Activated T-cell treated with anti-CD3 and anti-CD28 coated beads, Interleukin-2, amount 50 U/mL, for 72 hours (primary cell): Measurements from ENCODE around the gene GBP1. TPM values are rescaled to one million over a fixed set of nuclear protein-coding genes. Genes with fewer than 3 reads are reported as not detected.
"Not testable (repeated sequence)": the region's sequence is repeated elsewhere in the genome, so short reads cannot be mapped to it uniquely, and the experiment has no call there.

Source experiments
- ATAC-seq, 2 donors: fragments of 150-1000 bp; cut with Tn5 transposase; replicated peaks in 1 of 2; 2 replicates each; pipeline ENCODE4 v1.10.0; 2021; ENCODE audit warnings: moderate library complexity in 2 of 2, mild to moderate bottlenecking in 1 of 2
- DNase-seq, 2 donors: peaks; one replicate each; pipeline ENCODE4 v3.0.0; 2021 to 2022; ENCODE audit warnings: mixed read lengths in 1 of 2
- H3K27ac Mint-ChIP-seq: one replicate; pipeline ENCODE4 v1.8.0; 2022; ENCODE audit warnings: mild to moderate bottlenecking, moderate library complexity, mixed read lengths
- H3K27me3 Mint-ChIP-seq: one replicate; pipeline ENCODE4 v1.8.0; 2022; ENCODE audit warnings: low read depth, mixed read lengths
- H3K36me3 Mint-ChIP-seq, 2 donors: one replicate each; pipeline ENCODE4 v1.8.0; 2022; ENCODE audit warnings: mixed read lengths in 2 of 2, mild to moderate bottlenecking in 1 of 2; ENCODE audit not compliant: insufficient read depth in 2 of 2
- H3K4me1 Mint-ChIP-seq: one replicate; pipeline ENCODE4 v1.8.0; 2022; ENCODE audit warnings: low read depth, mixed read lengths
- H3K4me3 Mint-ChIP-seq, 2 donors: one replicate each; pipeline ENCODE4 v1.8.0; 2022; ENCODE audit warnings: mild to moderate bottlenecking in 2 of 2, mixed read lengths in 2 of 2, moderate library complexity in 2 of 2
- H3K9me3 Mint-ChIP-seq, 2 donors: one replicate each; pipeline ENCODE4 v1.8.0; 2022; ENCODE audit warnings: mixed read lengths in 2 of 2
- total RNA-seq, 2 donors: library from RNA; stranded (reverse); gene quantifications; one replicate each; pipeline ENCODE4 v1.2.3, GENCODE V29; 2022

GBP1 gene
- total RNA-seq, 2 donors from 2014 or later, result 44.9 to 58.9 TPM

DNA sequence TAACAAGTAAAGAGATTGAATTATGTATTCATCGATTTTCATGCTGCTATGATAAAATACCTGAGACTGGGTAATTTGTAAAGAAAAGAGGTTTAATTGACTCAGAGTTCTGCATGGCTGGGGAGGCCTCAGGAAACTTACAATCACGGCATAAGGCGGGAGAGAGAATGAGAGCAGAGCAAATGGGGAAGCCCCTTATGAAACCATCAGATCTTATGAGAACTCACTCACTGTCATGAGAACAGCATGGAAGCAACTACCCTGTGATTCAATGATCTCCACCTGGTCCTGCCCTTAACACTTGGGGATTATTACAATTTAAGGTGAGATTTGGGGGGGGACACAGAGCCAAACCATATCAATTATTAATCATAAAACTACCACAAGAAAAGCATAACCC is 39.1 kb downstream of the GBP1 start:
- Mint-ChIP-seq H3K27ac (no peak overlapping the region), H3K4me1 (peaks cover 48% of the 10 kb centered on the region), H3K9me3 (peaks cover 4 to 9% of the 10 kb centered on the region in 2 donors), H3K27me3 (peaks cover 8% of the 10 kb centered on the region), H3K4me3 (no peak overlapping the region), H3K36me3 (peaks cover 18 to 27% of the 10 kb centered on the region in 2 donors)
- DNase-seq (no peak), ATAC-seq (no peak)

DNA sequence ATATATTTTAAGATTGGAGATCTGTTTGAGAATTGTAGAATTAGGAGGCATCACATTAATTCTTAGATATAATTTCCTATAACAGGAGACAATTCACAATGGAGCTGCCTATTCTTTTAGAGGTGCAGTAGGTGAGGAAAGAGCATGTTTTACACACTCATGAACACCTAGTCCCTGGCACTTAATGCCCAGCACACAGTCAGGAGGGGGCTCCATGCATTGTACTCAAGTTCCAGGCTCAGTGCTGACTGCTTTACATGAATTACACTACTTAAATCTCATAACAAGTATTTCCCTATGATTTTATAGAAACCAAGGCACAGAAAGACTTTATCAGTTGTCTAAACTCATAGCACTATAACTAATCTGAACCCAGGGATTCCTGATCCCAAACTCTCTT is 42.0 kb downstream of the GBP1 start:
- Mint-ChIP-seq H3K27ac (peak overlapping the region; percentile 98), H3K9me3 (peaks cover 4 to 7% of the 10 kb centered on the region in 2 donors), H3K27me3 (no peaks in the 10 kb centered on the region), H3K4me1 (peaks cover 58% of the 10 kb centered on the region), H3K4me3 (peak overlapping the region; percentile 85 to 99), H3K36me3 (peaks cover 19 to 30% of the 10 kb centered on the region in 2 donors)
- DNase-seq, result no peak
- peak; percentile 36 to 47 for ATAC-seq

- H3K4me3 Mint-ChIP-seq, result peak within 1 kb of the TSS; percentile 85 to 99
- DNase-seq (no peak), ATAC-seq (peak; percentile 84 to 85)
- peaks cover 4 to 7% of the 10 kb centered on the region in 2 donors for H3K9me3 Mint-ChIP-seq
- peaks cover 60% of the 10 kb centered on the region for H3K4me1 Mint-ChIP-seq
- H3K27me3 Mint-ChIP-seq, result no peaks in the 10 kb centered on the region
- peaks cover 19 to 30% of the 10 kb centered on the region in 2 donors for H3K36me3 Mint-ChIP-seq
- peak within 1 kb of the TSS; percentile 98 for H3K27ac Mint-ChIP-seq
Observed at GRCh38 chr1:89022167-89022959, 42.6 kb downstream of the GBP1 start, which contains the start of gene GBP3. Gene GBP3, minus strand, starts transcription at chr1:89022866. Its CDS starts 2,145 bp downstream, at chr1:89020721.

GRCh38 chr1:89018318-89018717 is 46.7 kb downstream of the GBP1 start:
- H3K9me3 Mint-ChIP-seq, DNase-seq, H3K27me3 Mint-ChIP-seq, ATAC-seq, H3K27ac Mint-ChIP-seq: not testable (repeated sequence)
- peaks cover 13 to 31% of the 10 kb centered on the region in 2 donors for H3K36me3 Mint-ChIP-seq
- H3K4me3 Mint-ChIP-seq, result peak overlapping the region in 1 of 2 donors; percentile 57
- H3K4me1 Mint-ChIP-seq, result peaks cover 47% of the 10 kb centered on the region

GRCh38 chr1:89008511-89008910 is 56.5 kb downstream of the GBP1 start:
- Mint-ChIP-seq H3K27me3 (no peaks in the 10 kb centered on the region), H3K36me3 (peaks cover 8 to 40% of the 10 kb centered on the region in 2 donors), H3K27ac (no peak overlapping the region), H3K4me3 (no peak overlapping the region), H3K9me3 (peaks cover 2% of the 10 kb centered on the region in 2 donors), H3K4me1 (peaks cover 7% of the 10 kb centered on the region)
- no peak for DNase-seq
- no peak for ATAC-seq

- Mint-ChIP-seq H3K9me3 (peaks cover 2 to 5% of the 10 kb centered on the region in 2 donors), H3K27ac (no peak overlapping the region), H3K4me1 (peaks cover 31% of the 10 kb centered on the region), H3K36me3 (peaks cover 12 to 32% of the 10 kb centered on the region in 2 donors), H3K27me3 (no peaks in the 10 kb centered on the region), H3K4me3 (no peak overlapping the region)
- ATAC-seq (no peak), DNase-seq (no peak)
Observed at GRCh38 chr1:89005286-89006151, 59.5 kb downstream of the GBP1 start.

Other genes starting within 250 kb of the GBP1 start
- 10 to 100 TPM; 37.2 to 38.7 TPM for gene GTF2B, start 173.6 kb downstream of the GBP1 start, total RNA-seq
- gene KYAT3, start 72.6 kb downstream of the GBP1 start, total RNA-seq, result 10 to 100 TPM; 47.9 to 71.4 TPM
- gene RBMXL1, start 72.6 kb downstream of the GBP1 start, total RNA-seq, result 10 to 100 TPM; 18.6 to 32.0 TPM
- gene GBP3, start 42.3 kb downstream of the GBP1 start, total RNA-seq, result 1 to 10 TPM; 7.1 to 9.0 TPM
- 100 to 1,000 TPM; 309 to 356 TPM for gene GBP2, start 60.9 kb upstream of the GBP1 start, total RNA-seq
- gene GBP7, start 110.8 kb upstream of the GBP1 start, total RNA-seq, result under 1 TPM in 1 of 2 donors, not detected in 1; 0.23 TPM
- 10 to 100 TPM; 37.7 to 60.6 TPM for gene GBP4, start 133.7 kb upstream of the GBP1 start, total RNA-seq
- gene GBP5, start 207.7 kb upstream of the GBP1 start, total RNA-seq, result 100 to 1,000 TPM; 135 to 209 TPM